Testis (tissue), 2 donors: Measurements from ENCODE around the gene F9.

Experiments
- CTCF ChIP-seq, 3 experiments: fragments of 450-650 bp in 2 of 3; fragments of 200-600 bp in 1 of 3; sonication (generic) in 1 of 3; IDR thresholded peaks; one replicate each; pipeline ENCODE4 v1.5.1; 2016 to 2019; ENCODE audit warnings: antibody characterized with exemption in 3 of 3, mild to moderate bottlenecking in 2 of 3, moderate library complexity in 1 of 3
- POLR2A ChIP-seq: fragments of 450-650 bp; IDR thresholded peaks from one replicate; pipeline ENCODE4 v1.6.1; 2017; ENCODE audit warnings: antibody characterized with exemption, mild to moderate bottlenecking, moderate library complexity

DNA sequence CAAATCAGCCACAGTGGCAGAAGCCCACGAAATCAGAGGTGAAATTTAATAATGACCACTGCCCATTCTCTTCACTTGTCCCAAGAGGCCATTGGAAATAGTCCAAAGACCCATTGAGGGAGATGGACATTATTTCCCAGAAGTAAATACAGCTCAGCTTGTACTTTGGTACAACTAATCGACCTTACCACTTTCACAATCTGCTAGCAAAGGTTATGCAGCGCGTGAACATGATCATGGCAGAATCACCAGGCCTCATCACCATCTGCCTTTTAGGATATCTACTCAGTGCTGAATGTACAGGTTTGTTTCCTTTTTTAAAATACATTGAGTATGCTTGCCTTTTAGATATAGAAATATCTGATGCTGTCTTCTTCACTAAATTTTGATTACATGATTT, at the start of gene F9:
- TF ChIP-seq CTCF (IDR thresholded peaks at IDR 0.05) (no peak), POLR2A (no peak)
